ENCODE measurements around the gene L3MBTL1.

- TF ChIP-seq CTCF (conservative IDR thresholded peaks at IDR 0.05; ENCODE audit: low read length) (no peak), EZH2phosphoT487 (IDR thresholded peaks at IDR 0.05; ENCODE audit: borderline replicate concordance) (no peak)
These were observed 45.4 kb upstream of the L3MBTL1 start for GRCh38 chr20:43461894-43462659.

Data from Loucy (cell line).